Measurements from ENCODE around the gene PLCH2. TPM values are rescaled to one million over a fixed set of nuclear protein-coding genes. Genes with fewer than 3 reads are reported as not detected.
"Not testable (repeated sequence)": the region's sequence is repeated elsewhere in the genome, so short reads cannot be mapped to it uniquely, and the experiment has no call there.

Gene PLCH2
- total RNA-seq, 1 experiment from 2014 or later = not detected

- no TSS peak for BruUV-seq (replicated peaks)
- Histone ChIP-seq H3K36me3 (ENCODE audit: insufficient read depth, low read length, poor library complexity, severe bottlenecking) (no peaks in the 10 kb centered on the region), H3K4me1 (ENCODE audit: insufficient read depth, low read length, poor library complexity, severe bottlenecking) (no peaks in the 10 kb centered on the region), H3K27me3 (replicated peaks; ENCODE audit: insufficient read depth, low read depth, low read length, poor library complexity) (peaks cover 11% of the 10 kb centered on the region), H3K4me3 (ENCODE audit: low read depth, low read length, poor library complexity, severe bottlenecking) (no peak overlapping the region), H3K9me3 (ENCODE audit: low read depth, low read length, poor library complexity, severe bottlenecking) (no peaks in the 10 kb centered on the region), H3K27ac (ENCODE audit: low read depth, low read length, poor library complexity, severe bottlenecking) (no peak overlapping the region)
- POLR2A ChIA-PET (ENCODE audit: low non-redundant PET) = no interaction called here
- CTCF ChIA-PET = no interaction called here
- TF ChIP-seq EZH2 (IDR thresholded peaks at IDR 0.05; ENCODE audit: borderline replicate concordance, low read depth, low read length, poor library complexity, severe bottlenecking) = no peak
- TF ChIP-seq, protein P1, sequence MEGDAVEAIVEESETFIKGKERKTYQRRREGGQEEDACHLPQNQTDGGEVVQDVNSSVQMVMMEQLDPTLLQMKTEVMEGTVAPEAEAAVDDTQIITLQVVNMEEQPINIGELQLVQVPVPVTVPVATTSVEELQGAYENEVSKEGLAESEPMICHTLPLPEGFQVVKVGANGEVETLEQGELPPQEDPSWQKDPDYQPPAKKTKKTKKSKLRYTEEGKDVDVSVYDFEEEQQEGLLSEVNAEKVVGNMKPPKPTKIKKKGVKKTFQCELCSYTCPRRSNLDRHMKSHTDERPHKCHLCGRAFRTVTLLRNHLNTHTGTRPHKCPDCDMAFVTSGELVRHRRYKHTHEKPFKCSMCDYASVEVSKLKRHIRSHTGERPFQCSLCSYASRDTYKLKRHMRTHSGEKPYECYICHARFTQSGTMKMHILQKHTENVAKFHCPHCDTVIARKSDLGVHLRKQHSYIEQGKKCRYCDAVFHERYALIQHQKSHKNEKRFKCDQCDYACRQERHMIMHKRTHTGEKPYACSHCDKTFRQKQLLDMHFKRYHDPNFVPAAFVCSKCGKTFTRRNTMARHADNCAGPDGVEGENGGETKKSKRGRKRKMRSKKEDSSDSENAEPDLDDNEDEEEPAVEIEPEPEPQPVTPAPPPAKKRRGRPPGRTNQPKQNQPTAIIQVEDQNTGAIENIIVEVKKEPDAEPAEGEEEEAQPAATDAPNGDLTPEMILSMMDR (conservative IDR thresholded peaks at IDR 0.05; ENCODE audit: low read depth, low read length) = no peak
- no peak for DNase-seq (ENCODE audit: low spot score)
- intact Hi-C loops (cut with micrococcal nuclease; ENCODE audit: unreplicated experiment) = no loop called here
These were observed 21.9 kb upstream of the PLCH2 start for GRCh38 chr1:2454227-2454626.

DNA sequence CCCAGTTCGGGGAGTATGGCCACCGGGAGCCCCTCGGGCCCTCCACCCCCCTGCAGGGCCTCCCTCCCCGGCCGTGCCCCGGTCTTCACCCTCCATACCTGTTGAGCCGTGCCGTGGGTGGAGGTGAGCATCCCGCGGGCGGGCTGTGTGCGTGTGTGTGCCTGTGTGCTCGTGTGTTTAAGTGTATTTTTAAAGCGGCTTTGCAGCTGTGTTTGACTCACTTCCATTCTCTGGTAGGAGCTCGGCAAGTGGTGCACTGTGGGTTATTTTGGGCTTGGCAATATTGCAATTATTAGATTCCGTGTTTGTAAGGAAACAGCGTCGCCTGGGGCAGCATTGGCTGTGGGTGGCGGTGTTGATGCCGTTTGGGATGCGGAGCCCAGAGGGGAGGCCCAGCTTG lies 20.3 kb upstream of the PLCH2 start:
- CTCF ChIA-PET = no interaction called here
- no TSS peak for BruUV-seq (replicated peaks)
- TF ChIP-seq EZH2 (IDR thresholded peaks at IDR 0.05; ENCODE audit: borderline replicate concordance, low read depth, low read length, poor library complexity, severe bottlenecking) = no peak
- Histone ChIP-seq H3K4me1 (ENCODE audit: insufficient read depth, low read length, poor library complexity, severe bottlenecking) (no peaks in the 10 kb centered on the region), H3K27ac (ENCODE audit: low read depth, low read length, poor library complexity, severe bottlenecking) (no peak overlapping the region), H3K4me3 (ENCODE audit: low read depth, low read length, poor library complexity, severe bottlenecking) (no peak overlapping the region), H3K9me3 (ENCODE audit: low read depth, low read length, poor library complexity, severe bottlenecking) (no peaks in the 10 kb centered on the region), H3K27me3 (replicated peaks; ENCODE audit: insufficient read depth, low read depth, low read length, poor library complexity) (peaks cover 11% of the 10 kb centered on the region), H3K36me3 (ENCODE audit: insufficient read depth, low read length, poor library complexity, severe bottlenecking) (no peaks in the 10 kb centered on the region)
- intact Hi-C loops (cut with micrococcal nuclease; ENCODE audit: unreplicated experiment) = no loop called here
- POLR2A ChIA-PET (ENCODE audit: low non-redundant PET) = no interaction called here
- DNase-seq (ENCODE audit: low spot score) = no peak

DNA sequence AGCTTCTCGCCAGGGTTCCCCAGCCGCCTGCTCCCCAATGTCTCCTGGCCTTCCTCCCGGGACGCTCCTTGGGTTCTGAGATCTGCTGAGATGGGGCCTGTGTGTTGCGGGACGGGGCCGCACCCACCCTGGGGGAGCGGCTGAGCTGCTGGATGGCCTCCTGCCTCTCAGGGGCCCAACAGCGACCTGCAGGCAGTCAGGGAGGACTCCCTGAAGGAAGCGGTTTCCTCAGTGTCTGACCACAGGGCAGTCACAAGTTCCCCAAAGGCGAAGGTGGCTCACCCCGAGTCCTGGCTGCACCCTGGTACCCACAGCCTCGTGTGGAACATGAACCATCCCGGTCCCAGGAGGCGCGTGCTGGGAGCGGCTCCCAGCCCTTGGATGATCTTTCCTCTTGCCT lies 18.6 kb upstream of the PLCH2 start:
- TF ChIP-seq, protein P1 (conservative IDR thresholded peaks at IDR 0.05; ENCODE audit: low read depth, low read length) = no peak
- TF ChIP-seq EZH2 (IDR thresholded peaks at IDR 0.05; ENCODE audit: borderline replicate concordance, low read depth, low read length, poor library complexity, severe bottlenecking) = no peak
- Histone ChIP-seq H3K27ac (ENCODE audit: low read depth, low read length, poor library complexity, severe bottlenecking) (no peak overlapping the region), H3K4me1 (ENCODE audit: insufficient read depth, low read length, poor library complexity, severe bottlenecking) (no peaks in the 10 kb centered on the region), H3K36me3 (ENCODE audit: insufficient read depth, low read length, poor library complexity, severe bottlenecking) (no peaks in the 10 kb centered on the region), H3K27me3 (replicated peaks; ENCODE audit: insufficient read depth, low read depth, low read length, poor library complexity) (peaks cover 19% of the 10 kb centered on the region), H3K9me3 (ENCODE audit: low read depth, low read length, poor library complexity, severe bottlenecking) (no peaks in the 10 kb centered on the region), H3K4me3 (ENCODE audit: low read depth, low read length, poor library complexity, severe bottlenecking) (no peak overlapping the region)
- ChIA-PET POLR2A (ENCODE audit: low non-redundant PET) (no interaction called here), CTCF (no interaction called here)
- DNase-seq (ENCODE audit: low spot score) = no peak
- BruUV-seq (replicated peaks) = no TSS peak
- intact Hi-C loops (cut with micrococcal nuclease; ENCODE audit: unreplicated experiment) = no loop called here

DNA sequence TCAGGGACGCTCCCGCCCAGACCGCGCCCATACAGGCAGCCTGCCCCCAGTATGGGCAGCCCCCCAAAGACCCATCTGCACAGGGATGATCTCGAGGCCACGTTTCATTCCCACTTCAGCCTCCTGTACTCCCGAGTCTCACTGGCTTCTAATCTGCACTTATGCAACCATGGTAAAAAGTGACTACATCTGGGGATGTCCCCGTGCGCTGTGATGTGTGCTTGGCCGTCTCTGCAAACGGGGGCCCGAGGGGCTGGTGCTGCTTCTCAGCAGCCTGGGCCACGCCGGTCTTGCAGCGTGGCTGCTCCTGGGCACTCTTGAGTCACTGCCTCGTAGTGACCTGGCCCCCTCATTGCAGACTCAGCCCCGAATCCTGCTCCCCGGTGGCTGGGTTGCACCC lies 17.4 kb upstream of the PLCH2 start:
- CTCF ChIA-PET = no interaction called here
- no TSS peak for BruUV-seq (replicated peaks)
- no peak overlapping the region for H3K27ac ChIP-seq (ENCODE audit: low read depth, low read length, poor library complexity, severe bottlenecking)

DNA sequence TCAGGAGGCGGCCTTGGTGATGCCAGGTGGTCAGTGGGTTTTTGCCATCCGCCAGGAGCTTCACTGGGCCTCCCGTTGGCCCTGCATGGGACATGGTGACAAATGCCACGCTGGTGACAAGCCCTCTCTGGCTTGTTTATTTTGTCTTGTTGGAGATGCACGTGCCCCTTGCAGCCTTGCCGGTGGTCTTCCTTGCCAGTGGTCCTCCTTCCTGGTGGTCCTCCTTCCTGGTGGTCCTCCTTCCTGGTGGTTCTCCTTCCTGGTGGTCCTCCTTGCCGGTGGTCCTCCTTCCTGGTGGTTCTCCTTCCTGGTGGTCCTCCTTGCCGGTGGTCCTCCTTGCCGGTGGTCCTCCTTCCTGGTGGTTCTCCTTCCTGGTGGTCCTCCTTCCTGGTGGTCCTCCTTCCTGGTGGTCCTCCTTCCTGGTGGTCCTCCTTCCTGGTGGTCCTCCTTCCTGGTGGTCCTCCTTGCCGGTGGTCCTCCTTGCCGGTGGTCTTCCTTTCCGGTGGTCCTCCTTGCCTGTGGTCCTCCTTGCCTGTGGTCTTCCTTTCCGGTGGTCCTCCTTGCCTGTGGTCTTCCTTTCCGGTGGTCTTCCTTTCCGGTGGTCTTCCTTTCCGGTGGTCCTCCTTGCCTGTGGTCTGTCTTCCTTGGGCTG lies 16.9 kb upstream of the PLCH2 start:
- H3K9me3 ChIP-seq (ENCODE audit: low read depth, low read length, poor library complexity, severe bottlenecking); H3K4me3 ChIP-seq (ENCODE audit: low read depth, low read length, poor library complexity, severe bottlenecking); CTCF ChIA-PET; H3K36me3 ChIP-seq (ENCODE audit: insufficient read depth, low read length, poor library complexity, severe bottlenecking); intact Hi-C loops (cut with micrococcal nuclease; ENCODE audit: unreplicated experiment); BruUV-seq (replicated peaks); POLR2A ChIA-PET (ENCODE audit: low non-redundant PET); H3K27ac ChIP-seq (ENCODE audit: low read depth, low read length, poor library complexity, severe bottlenecking); H3K4me1 ChIP-seq (ENCODE audit: insufficient read depth, low read length, poor library complexity, severe bottlenecking); DNase-seq (ENCODE audit: low spot score): not testable (repeated sequence)
- H3K27me3 ChIP-seq (replicated peaks; ENCODE audit: insufficient read depth, low read depth, low read length, poor library complexity) = peaks cover 37% of the 10 kb centered on the region

More for the DNA sequence above, 17.4 kb upstream of the PLCH2 start:
- Histone ChIP-seq H3K36me3 (ENCODE audit: insufficient read depth, low read length, poor library complexity, severe bottlenecking) (no peaks in the 10 kb centered on the region), H3K27me3 (replicated peaks; ENCODE audit: insufficient read depth, low read depth, low read length, poor library complexity) (peaks cover 32% of the 10 kb centered on the region), H3K9me3 (ENCODE audit: low read depth, low read length, poor library complexity, severe bottlenecking) (no peaks in the 10 kb centered on the region), H3K4me3 (ENCODE audit: low read depth, low read length, poor library complexity, severe bottlenecking) (no peak overlapping the region), H3K4me1 (ENCODE audit: insufficient read depth, low read length, poor library complexity, severe bottlenecking) (no peaks in the 10 kb centered on the region)
- no peak for TF ChIP-seq EZH2 (IDR thresholded peaks at IDR 0.05; ENCODE audit: borderline replicate concordance, low read depth, low read length, poor library complexity, severe bottlenecking)
- intact Hi-C loops (cut with micrococcal nuclease; ENCODE audit: unreplicated experiment) = no loop called here
- POLR2A ChIA-PET (ENCODE audit: low non-redundant PET) = no interaction called here
- no peak for DNase-seq (ENCODE audit: low spot score)

All from A673 (cell line).